GM20000 (cell line): ENCODE data around the gene DAAM2.

Source experiments
- DNase-seq: peaks from one replicate; pipeline ENCODE4 v3.0.0; 2012; ENCODE audit warnings: low spot score
- TF ChIP-seq, protein P1 (sequence below): IDR thresholded peaks from 2 replicates; pipeline ENCODE4 v1.5.1; 2012; ENCODE audit warnings: mild to moderate bottlenecking, control low read depth; ENCODE audit errors: extremely low read depth, missing control alignments

The DAAM2 gene

DNA sequence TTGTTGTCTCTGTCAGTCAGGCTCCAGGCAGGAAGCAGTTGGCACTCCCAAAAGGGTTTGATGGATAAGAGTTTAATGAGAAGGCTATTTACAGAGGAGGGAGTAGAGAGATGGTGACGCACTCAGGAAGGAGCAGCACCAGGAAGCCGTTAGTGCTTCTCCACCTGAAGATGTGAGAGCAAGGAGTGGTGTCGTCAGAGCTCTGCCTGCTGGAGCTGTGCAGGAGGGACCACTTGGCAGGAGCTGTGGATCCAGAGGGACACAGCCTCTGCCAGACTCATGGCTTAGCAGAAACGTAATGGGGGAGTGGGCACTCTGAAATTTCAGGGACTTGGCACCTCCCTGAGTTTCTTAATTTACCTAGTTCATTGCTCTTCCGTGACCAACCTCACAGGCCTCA, 16.8 kb downstream of the DAAM2 start:
- TF ChIP-seq, protein P1, sequence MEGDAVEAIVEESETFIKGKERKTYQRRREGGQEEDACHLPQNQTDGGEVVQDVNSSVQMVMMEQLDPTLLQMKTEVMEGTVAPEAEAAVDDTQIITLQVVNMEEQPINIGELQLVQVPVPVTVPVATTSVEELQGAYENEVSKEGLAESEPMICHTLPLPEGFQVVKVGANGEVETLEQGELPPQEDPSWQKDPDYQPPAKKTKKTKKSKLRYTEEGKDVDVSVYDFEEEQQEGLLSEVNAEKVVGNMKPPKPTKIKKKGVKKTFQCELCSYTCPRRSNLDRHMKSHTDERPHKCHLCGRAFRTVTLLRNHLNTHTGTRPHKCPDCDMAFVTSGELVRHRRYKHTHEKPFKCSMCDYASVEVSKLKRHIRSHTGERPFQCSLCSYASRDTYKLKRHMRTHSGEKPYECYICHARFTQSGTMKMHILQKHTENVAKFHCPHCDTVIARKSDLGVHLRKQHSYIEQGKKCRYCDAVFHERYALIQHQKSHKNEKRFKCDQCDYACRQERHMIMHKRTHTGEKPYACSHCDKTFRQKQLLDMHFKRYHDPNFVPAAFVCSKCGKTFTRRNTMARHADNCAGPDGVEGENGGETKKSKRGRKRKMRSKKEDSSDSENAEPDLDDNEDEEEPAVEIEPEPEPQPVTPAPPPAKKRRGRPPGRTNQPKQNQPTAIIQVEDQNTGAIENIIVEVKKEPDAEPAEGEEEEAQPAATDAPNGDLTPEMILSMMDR, result no peak
- DNase-seq, result no peak

- DNase-seq, result no peak
- TF ChIP-seq, protein P1, result no peak
Measured at GRCh38 chr6:39811835-39812345, 19.7 kb downstream of the DAAM2 start.

DNA sequence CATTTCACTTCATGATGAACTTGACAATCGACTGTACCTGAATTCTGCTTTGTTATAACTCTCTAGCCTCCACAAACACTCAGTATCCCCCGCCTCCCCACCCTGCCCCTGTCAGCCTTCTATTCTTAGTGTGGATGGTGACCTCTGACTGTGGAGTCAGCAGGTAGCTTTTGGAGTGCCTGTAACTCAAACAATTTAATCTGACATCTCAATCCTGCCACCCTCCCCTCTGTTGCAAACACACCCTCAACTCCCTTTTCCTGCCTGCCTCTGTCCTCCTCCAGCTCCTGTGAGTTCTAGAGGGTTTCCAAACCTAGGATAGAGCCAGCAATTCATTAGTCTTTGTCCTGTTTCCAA, 20.3 kb downstream of the DAAM2 start:
- TF ChIP-seq, protein P1, result no peak
- no peak for DNase-seq

- TF ChIP-seq, protein P1, result no peak
- no peak for DNase-seq
Measured at GRCh38 chr6:39812853-39813533, 20.8 kb downstream of the DAAM2 start.

- no peak for DNase-seq
- TF ChIP-seq, protein P1, result no peak
Measured at GRCh38 chr6:39814236-39814635, 22.1 kb downstream of the DAAM2 start.

DNA sequence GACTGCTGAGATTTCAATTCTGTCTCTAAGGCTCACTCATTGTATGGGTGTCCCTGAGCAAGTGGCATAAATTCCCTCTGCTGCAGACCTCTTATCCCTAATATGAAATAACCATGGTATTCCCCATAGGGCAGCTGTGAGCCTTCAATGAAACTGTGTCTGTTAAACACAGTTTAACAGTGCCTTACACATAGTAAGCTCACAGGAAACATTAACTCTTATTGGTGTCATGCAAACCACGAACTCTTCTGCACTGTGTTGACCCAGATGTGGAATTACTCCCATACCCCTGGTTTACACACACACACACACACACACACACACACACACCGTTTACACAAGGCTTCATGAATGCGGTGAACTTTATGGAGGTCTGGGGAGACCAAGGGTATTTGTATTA, 23.2 kb downstream of the DAAM2 start:
- DNase-seq, result no peak
- TF ChIP-seq, protein P1, result no peak

DNA sequence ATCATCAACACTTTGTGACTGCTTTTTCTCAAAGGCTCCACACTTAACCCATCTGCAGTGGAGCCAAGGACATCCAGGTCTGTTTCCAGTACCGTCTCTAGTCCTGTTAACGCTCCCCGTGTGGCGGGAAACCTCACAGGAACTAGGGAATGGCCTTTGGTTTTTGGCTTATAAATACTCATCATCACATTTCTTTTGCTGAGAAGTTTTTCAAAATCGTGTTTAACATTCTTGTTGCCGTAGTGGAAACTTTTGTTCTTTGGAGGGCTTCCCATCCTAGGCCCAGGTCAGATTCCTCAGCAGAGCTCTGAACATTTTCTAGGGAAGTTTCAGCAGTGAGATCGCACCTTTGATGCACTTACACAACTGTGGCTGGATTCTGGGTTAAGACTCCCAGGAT, 24.6 kb downstream of the DAAM2 start:
- TF ChIP-seq, protein P1, result no peak
- DNase-seq, result no peak
